ENCODE data around the gene STAP1. TPM values are rescaled to one million over a fixed set of nuclear protein-coding genes. Genes with fewer than 3 reads are reported as not detected.

STAP1 gene
- total and polyA plus RNA-seq, 2 donors (not counting 1 experiment from before 2014, with no cell fraction given), result not detected

DNA sequence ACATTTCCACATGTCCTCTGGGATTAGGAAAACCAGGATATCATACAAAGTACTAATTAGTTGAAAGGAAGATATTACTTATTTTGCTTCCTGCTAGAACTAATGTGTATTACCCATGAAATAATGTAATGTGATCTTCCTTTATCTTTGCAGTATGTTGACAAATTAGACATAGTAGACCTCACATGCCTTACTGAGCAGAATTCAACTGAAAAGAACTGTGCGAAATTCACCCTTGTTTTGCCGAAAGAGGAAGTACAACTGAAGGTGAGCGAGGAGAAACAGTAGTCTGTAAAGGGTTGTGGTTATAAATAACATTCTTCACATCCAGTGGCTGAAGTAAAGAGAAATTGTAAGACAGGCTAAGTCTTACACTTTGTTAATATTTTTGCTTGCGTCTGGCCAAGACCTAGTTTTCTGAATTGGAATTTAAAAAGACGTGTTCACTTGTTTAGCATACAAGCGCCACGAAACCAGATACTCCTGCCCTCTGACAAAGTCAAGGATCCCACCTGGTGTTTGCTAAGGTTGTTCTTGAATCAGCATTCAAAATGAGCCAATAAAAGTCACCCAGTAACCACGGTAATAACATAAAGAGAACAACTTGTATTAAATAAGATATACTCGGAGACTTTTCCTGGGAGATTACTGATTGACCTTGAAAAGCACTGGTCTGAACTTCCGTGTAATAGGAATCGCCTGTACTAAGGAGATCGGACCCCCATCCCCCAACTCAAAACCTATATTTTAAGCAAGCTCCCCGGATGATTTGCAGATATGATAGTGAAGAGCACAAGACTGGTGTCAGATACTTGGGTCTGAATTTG is 16.9 kb downstream of the STAP1 start:
- no peak overlapping the region for H3K4me2 ChIP-seq (ENCODE audit: extremely low read depth, insufficient read depth, low read length)
- TF ChIP-seq, protein P1, sequence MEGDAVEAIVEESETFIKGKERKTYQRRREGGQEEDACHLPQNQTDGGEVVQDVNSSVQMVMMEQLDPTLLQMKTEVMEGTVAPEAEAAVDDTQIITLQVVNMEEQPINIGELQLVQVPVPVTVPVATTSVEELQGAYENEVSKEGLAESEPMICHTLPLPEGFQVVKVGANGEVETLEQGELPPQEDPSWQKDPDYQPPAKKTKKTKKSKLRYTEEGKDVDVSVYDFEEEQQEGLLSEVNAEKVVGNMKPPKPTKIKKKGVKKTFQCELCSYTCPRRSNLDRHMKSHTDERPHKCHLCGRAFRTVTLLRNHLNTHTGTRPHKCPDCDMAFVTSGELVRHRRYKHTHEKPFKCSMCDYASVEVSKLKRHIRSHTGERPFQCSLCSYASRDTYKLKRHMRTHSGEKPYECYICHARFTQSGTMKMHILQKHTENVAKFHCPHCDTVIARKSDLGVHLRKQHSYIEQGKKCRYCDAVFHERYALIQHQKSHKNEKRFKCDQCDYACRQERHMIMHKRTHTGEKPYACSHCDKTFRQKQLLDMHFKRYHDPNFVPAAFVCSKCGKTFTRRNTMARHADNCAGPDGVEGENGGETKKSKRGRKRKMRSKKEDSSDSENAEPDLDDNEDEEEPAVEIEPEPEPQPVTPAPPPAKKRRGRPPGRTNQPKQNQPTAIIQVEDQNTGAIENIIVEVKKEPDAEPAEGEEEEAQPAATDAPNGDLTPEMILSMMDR (conservative IDR thresholded peaks at IDR 0.05 in 1 of 2, IDR thresholded peaks at IDR 0.05 in 1 of 2; ENCODE audit: low read depth in 1 of 2, low read length in 2 of 2), result no peak
- TF ChIP-seq EZH2 (IDR thresholded peaks at IDR 0.05; ENCODE audit: low read length, missing control alignments), result no peak
- no peaks in the 10 kb centered on the region for H3K9me3 ChIP-seq (ENCODE audit: control insufficient read depth, insufficient read depth, low read depth, low read length)
- H3K9ac ChIP-seq (ENCODE audit: insufficient read depth, low read length), result no peak overlapping the region
- H3K27me3 ChIP-seq (ENCODE audit: control insufficient read depth, insufficient read depth, low read length), result no peaks in the 10 kb centered on the region
- H2AFZ ChIP-seq (ENCODE audit: low read length), result no peak overlapping the region
- H3K4me1 ChIP-seq (ENCODE audit: control insufficient read depth, extremely low read depth, insufficient read depth, low read length), result no peaks in the 10 kb centered on the region
- H3K36me3 ChIP-seq (ENCODE audit: control insufficient read depth, insufficient read depth, low read length), result no peaks in the 10 kb centered on the region
- H4K20me1 ChIP-seq (ENCODE audit: control insufficient read depth, extremely low read depth, insufficient read depth, low read length), result no peaks in the 10 kb centered on the region
- no peak overlapping the region for H3K4me3 ChIP-seq (replicated peaks in 1 of 4; ENCODE audit: control extremely low read depth in 1 of 4, insufficient read depth in 1 of 4, low read depth in 3 of 4, low read length in 4 of 4)
- H3K79me2 ChIP-seq (ENCODE audit: control insufficient read depth, insufficient read depth, low read length), result no peaks in the 10 kb centered on the region
- no peak for DNase-seq (ENCODE audit: low read depth in 2 of 2)
- no peak overlapping the region for H3K27ac ChIP-seq (ENCODE audit: insufficient read depth, low read length)

DNA sequence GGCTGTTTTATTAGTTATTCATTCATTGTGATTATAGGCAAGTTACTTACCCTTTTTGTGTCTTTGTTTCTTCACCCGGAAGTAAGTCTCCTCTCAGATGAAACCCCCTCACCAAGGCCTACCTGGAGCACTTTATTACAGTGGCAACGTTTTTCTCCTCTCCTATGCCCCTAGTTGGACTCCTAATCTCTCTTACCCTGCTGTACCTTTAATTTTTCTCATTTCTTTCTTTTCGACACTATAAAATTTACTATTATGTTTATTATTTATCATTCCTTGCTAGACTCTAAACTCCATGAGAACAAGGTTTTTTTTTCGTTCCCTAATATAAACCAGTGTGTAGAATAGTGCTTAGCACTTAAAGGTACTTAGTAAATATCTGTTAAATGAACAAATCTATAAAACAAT is 17.5 kb downstream of the STAP1 start:
- H3K9ac ChIP-seq (ENCODE audit: insufficient read depth, low read length), result no peak overlapping the region
- H2AFZ ChIP-seq (ENCODE audit: low read length), result no peak overlapping the region
- no peaks in the 10 kb centered on the region for H4K20me1 ChIP-seq (ENCODE audit: control insufficient read depth, extremely low read depth, insufficient read depth, low read length)
- no peaks in the 10 kb centered on the region for H3K36me3 ChIP-seq (ENCODE audit: control insufficient read depth, insufficient read depth, low read length)
- H3K9me3 ChIP-seq (ENCODE audit: control insufficient read depth, insufficient read depth, low read depth, low read length), result no peaks in the 10 kb centered on the region
- H3K79me2 ChIP-seq (ENCODE audit: control insufficient read depth, insufficient read depth, low read length), result no peaks in the 10 kb centered on the region
- no peaks in the 10 kb centered on the region for H3K27me3 ChIP-seq (ENCODE audit: control insufficient read depth, insufficient read depth, low read length)
- no peak for DNase-seq (ENCODE audit: low read depth in 2 of 2)
- no peaks in the 10 kb centered on the region for H3K4me1 ChIP-seq (ENCODE audit: control insufficient read depth, extremely low read depth, insufficient read depth, low read length)
- TF ChIP-seq, protein P1 (conservative IDR thresholded peaks at IDR 0.05 in 1 of 2, IDR thresholded peaks at IDR 0.05 in 1 of 2; ENCODE audit: low read depth in 1 of 2, low read length in 2 of 2), result no peak
- no peak for TF ChIP-seq EZH2 (IDR thresholded peaks at IDR 0.05; ENCODE audit: low read length, missing control alignments)
- H3K27ac ChIP-seq (ENCODE audit: insufficient read depth, low read length), result no peak overlapping the region
- H3K4me3 ChIP-seq (replicated peaks in 1 of 4; ENCODE audit: control extremely low read depth in 1 of 4, insufficient read depth in 1 of 4, low read depth in 3 of 4, low read length in 4 of 4), result no peak overlapping the region
- no peak overlapping the region for H3K4me2 ChIP-seq (ENCODE audit: extremely low read depth, insufficient read depth, low read length)

DNA sequence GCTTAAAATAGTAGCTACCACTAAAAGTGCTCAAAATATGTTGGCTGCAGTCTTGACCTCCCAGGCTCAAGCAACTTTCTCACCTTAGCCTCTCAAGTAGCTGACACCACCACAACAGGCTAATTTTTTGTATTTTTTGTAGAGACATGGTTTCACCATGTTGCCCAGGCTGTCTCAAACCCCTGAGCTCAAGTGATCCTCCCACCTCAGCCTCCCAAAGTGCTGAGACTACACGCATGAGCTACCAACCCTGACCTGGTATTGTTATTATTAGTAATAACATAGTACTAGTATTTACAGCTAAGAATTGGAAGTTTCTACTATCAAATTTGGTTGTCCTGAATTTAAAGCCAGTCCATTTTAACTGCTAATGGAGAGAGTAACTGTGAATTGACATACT is 18.0 kb downstream of the STAP1 start:
- H3K9me3 ChIP-seq (ENCODE audit: control insufficient read depth, insufficient read depth, low read depth, low read length), result no peaks in the 10 kb centered on the region
- H2AFZ ChIP-seq (ENCODE audit: low read length), result no peak overlapping the region
- H3K27me3 ChIP-seq (ENCODE audit: control insufficient read depth, insufficient read depth, low read length), result no peaks in the 10 kb centered on the region
- no peaks in the 10 kb centered on the region for H3K79me2 ChIP-seq (ENCODE audit: control insufficient read depth, insufficient read depth, low read length)
- no peak for TF ChIP-seq EZH2 (IDR thresholded peaks at IDR 0.05; ENCODE audit: low read length, missing control alignments)
- TF ChIP-seq, protein P1 (conservative IDR thresholded peaks at IDR 0.05 in 1 of 2, IDR thresholded peaks at IDR 0.05 in 1 of 2; ENCODE audit: low read depth in 1 of 2, low read length in 2 of 2), result no peak
- DNase-seq (ENCODE audit: low read depth in 2 of 2), result no peak
- no peak overlapping the region for H3K27ac ChIP-seq (ENCODE audit: insufficient read depth, low read length)
- H3K4me3 ChIP-seq (replicated peaks in 1 of 4; ENCODE audit: control extremely low read depth in 1 of 4, insufficient read depth in 1 of 4, low read depth in 3 of 4, low read length in 4 of 4), result no peak overlapping the region
- no peaks in the 10 kb centered on the region for H3K4me1 ChIP-seq (ENCODE audit: control insufficient read depth, extremely low read depth, insufficient read depth, low read length)
- no peaks in the 10 kb centered on the region for H3K36me3 ChIP-seq (ENCODE audit: control insufficient read depth, insufficient read depth, low read length)
- H4K20me1 ChIP-seq (ENCODE audit: control insufficient read depth, extremely low read depth, insufficient read depth, low read length), result no peaks in the 10 kb centered on the region
- H3K9ac ChIP-seq (ENCODE audit: insufficient read depth, low read length), result no peak overlapping the region
- no peak overlapping the region for H3K4me2 ChIP-seq (ENCODE audit: extremely low read depth, insufficient read depth, low read length)

Data from fibroblast of lung (primary cell).